Fibroblast of mammary gland (primary cell): Measurements from ENCODE around the gene TMCO5A.

Experiments used
- DNase-seq: peaks from one replicate; pipeline ENCODE4 v3.0.0-alpha.2; 2010; ENCODE audit warnings: low read depth
- H3K4me3 ChIP-seq: 2 replicates; pipeline ENCODE4 v1.5.1; 2011; ENCODE audit warnings: low read depth, mild to moderate bottlenecking, low read length, moderate library complexity; ENCODE audit not compliant: control insufficient read depth
- TF ChIP-seq, protein P1 (sequence below): conservative IDR thresholded peaks from 2 replicates; pipeline ENCODE4 v1.5.1; 2011; ENCODE audit warnings: low read depth, low read length, inconsistent platforms; ENCODE audit not compliant: control insufficient read depth, insufficient read depth

The TMCO5A gene

GRCh38 chr15:37981775-37982174 is 47.3 kb downstream of the TMCO5A start:
- TF ChIP-seq, protein P1, sequence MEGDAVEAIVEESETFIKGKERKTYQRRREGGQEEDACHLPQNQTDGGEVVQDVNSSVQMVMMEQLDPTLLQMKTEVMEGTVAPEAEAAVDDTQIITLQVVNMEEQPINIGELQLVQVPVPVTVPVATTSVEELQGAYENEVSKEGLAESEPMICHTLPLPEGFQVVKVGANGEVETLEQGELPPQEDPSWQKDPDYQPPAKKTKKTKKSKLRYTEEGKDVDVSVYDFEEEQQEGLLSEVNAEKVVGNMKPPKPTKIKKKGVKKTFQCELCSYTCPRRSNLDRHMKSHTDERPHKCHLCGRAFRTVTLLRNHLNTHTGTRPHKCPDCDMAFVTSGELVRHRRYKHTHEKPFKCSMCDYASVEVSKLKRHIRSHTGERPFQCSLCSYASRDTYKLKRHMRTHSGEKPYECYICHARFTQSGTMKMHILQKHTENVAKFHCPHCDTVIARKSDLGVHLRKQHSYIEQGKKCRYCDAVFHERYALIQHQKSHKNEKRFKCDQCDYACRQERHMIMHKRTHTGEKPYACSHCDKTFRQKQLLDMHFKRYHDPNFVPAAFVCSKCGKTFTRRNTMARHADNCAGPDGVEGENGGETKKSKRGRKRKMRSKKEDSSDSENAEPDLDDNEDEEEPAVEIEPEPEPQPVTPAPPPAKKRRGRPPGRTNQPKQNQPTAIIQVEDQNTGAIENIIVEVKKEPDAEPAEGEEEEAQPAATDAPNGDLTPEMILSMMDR = peak; percentile 60
- peak; percentile 66 for DNase-seq
- H3K4me3 ChIP-seq = no peak overlapping the region

DNA sequence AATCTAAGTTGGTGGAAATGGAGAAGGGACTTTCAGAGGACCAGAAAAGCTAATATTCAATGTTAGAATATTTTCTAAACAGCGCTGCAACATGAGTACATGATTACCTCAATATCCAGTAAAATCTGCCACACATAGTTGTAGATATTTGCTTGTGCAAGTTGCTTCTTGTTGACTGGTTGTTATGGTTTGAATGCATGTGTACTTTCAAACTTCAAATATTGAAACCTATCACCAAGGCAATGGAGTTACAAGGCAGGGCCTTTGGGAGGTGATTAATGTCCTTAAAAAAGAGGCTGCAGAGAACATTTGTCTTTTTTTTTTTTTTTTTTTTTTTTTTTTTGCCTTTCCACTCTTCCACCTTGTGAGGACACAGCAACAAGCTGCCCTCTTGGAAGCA is 49.9 kb downstream of the TMCO5A start:
- no peak for DNase-seq
- no peak overlapping the region for H3K4me3 ChIP-seq
- TF ChIP-seq, protein P1 = no peak

GRCh38 chr15:37995461-37996347 is 61.3 kb downstream of the TMCO5A start:
- peak overlapping the region; percentile 21 for H3K4me3 ChIP-seq
- peak; percentile 91 for DNase-seq
- TF ChIP-seq, protein P1 = peak; percentile 70
